Trophoblast cell (in vitro differentiated cells and primary cell): ENCODE results near the gene SELE. TPM values are rescaled to one million over a fixed set of nuclear protein-coding genes. Genes with fewer than 3 reads are reported as not detected.

Experiments
- DNase-seq, 2 donors: peaks; one replicate each; pipeline ENCODE4 v3.0.0-alpha.2; 2016
- H2AFZ ChIP-seq: 2 replicates; pipeline ENCODE4 v1.6.1; 2013; ENCODE audit warnings: low read length, moderate library complexity, mild to moderate bottlenecking; ENCODE audit not compliant: insufficient read depth, poor library complexity
- H2AK5ac ChIP-seq: 2 replicates; pipeline ENCODE4 v1.6.1; 2013; ENCODE audit warnings: mild to moderate bottlenecking, low read length
- H2BK120ac ChIP-seq: 2 replicates; pipeline ENCODE4 v1.6.1; 2013; ENCODE audit warnings: low read length, mild to moderate bottlenecking, moderate library complexity; ENCODE audit not compliant: insufficient read depth, poor library complexity
- H2BK12ac ChIP-seq: 2 replicates; pipeline ENCODE4 v1.6.1; 2013; ENCODE audit warnings: mild to moderate bottlenecking, low read length, moderate library complexity
- H2BK5ac ChIP-seq: 2 replicates; pipeline ENCODE4 v1.6.1; 2013; ENCODE audit warnings: low read length, low read depth, moderate library complexity, mild to moderate bottlenecking; ENCODE audit not compliant: poor library complexity
- H3K14ac ChIP-seq: 2 replicates; pipeline ENCODE4 v1.6.1; 2013; ENCODE audit warnings: mild to moderate bottlenecking, low read length
- H3K18ac ChIP-seq: 2 replicates; pipeline ENCODE4 v1.6.1; 2013; ENCODE audit warnings: mild to moderate bottlenecking, low read length
- H3K23ac ChIP-seq: 2 replicates; pipeline ENCODE4 v1.6.1; 2013; ENCODE audit warnings: low read length
- H3K27ac ChIP-seq: 2 replicates; pipeline ENCODE4 v1.5.1; 2013; ENCODE audit warnings: low read depth, mild to moderate bottlenecking, inconsistent platforms, low read length, moderate library complexity
- H3K27me3 ChIP-seq: 2 replicates; pipeline ENCODE4 v1.6.1; 2013; ENCODE audit warnings: inconsistent platforms, mild to moderate bottlenecking, low read length, moderate library complexity; ENCODE audit not compliant: insufficient read depth
- H3K36me3 ChIP-seq, 2 experiments: 1 replicate in 1 of 2; 2 replicates in 1 of 2; pipeline ENCODE4 v1.6.1; 2013; ENCODE audit warnings: low read length in 2 of 2, mild to moderate bottlenecking in 2 of 2, moderate library complexity in 1 of 2; ENCODE audit not compliant: insufficient read depth in 2 of 2, control insufficient read depth in 1 of 2
- H3K4ac ChIP-seq: 2 replicates; pipeline ENCODE4 v1.6.1; 2013; ENCODE audit warnings: low read depth, mild to moderate bottlenecking, low read length, moderate library complexity
- H3K4me1 ChIP-seq, 2 experiments: 1 replicate in 1 of 2; 2 replicates in 1 of 2; pipeline ENCODE4 v1.6.1; 2013; ENCODE audit warnings: low read length in 2 of 2, mild to moderate bottlenecking in 2 of 2, moderate library complexity in 1 of 2; ENCODE audit not compliant: insufficient read depth in 2 of 2, control insufficient read depth in 1 of 2
- H3K4me2 ChIP-seq: 2 replicates; pipeline ENCODE4 v1.6.1; 2013; ENCODE audit warnings: inconsistent platforms, mild to moderate bottlenecking, low read length, moderate library complexity
- H3K4me3 ChIP-seq: 2 replicates; pipeline ENCODE4 v1.5.1; 2013; ENCODE audit warnings: mild to moderate bottlenecking, low read depth, low read length, inconsistent platforms
- H3K79me1 ChIP-seq: one replicate; pipeline ENCODE4 v1.6.1; 2013; ENCODE audit warnings: low read length
- H3K79me2 ChIP-seq: 2 replicates; pipeline ENCODE4 v1.6.1; 2013; ENCODE audit warnings: low read length, mild to moderate bottlenecking; ENCODE audit not compliant: control insufficient read depth, insufficient read depth, poor library complexity
- H3K9ac ChIP-seq: 2 replicates; pipeline ENCODE4 v1.6.1; 2013; ENCODE audit warnings: mild to moderate bottlenecking, low read length
- H3K9me3 ChIP-seq: 2 replicates; pipeline ENCODE4 v1.6.1; 2013; ENCODE audit warnings: low read depth, mild to moderate bottlenecking, control low read depth, inconsistent platforms, low read length; ENCODE audit not compliant: insufficient read depth
- H4K12ac ChIP-seq: 2 replicates; pipeline ENCODE4 v1.6.1; 2013; ENCODE audit warnings: low read depth, mild to moderate bottlenecking, low read length, moderate library complexity
- H4K8ac ChIP-seq: 2 replicates; pipeline ENCODE4 v1.6.1; 2013; ENCODE audit warnings: low read depth, mild to moderate bottlenecking, low read length, moderate library complexity
- H4K91ac ChIP-seq: one replicate; pipeline ENCODE4 v1.6.1; 2013; ENCODE audit warnings: low read depth, mild to moderate bottlenecking, low read length, moderate library complexity
- WGBS: extraction: QIAGEN DNeasy Blood & Tissue Kit; methylation state at CpG from one replicate; pipeline ENCODE4 v1.1.7; 2013; ENCODE audit warnings: missing lambda C conversion rate; ENCODE audit not compliant: insufficient read length, insufficient coverage; ENCODE audit errors: extremely low coverage; 5-methylcytosine and 5-hydroxymethylcytosine counted together
- polyA plus RNA-seq: library from polyadenylated mRNA; stranded (reverse); fragments of 200-250 nt; gene quantifications from 2 replicates; pipeline ENCODE4 v1.2.3, GENCODE V29; 2013

The SELE gene, protein sequence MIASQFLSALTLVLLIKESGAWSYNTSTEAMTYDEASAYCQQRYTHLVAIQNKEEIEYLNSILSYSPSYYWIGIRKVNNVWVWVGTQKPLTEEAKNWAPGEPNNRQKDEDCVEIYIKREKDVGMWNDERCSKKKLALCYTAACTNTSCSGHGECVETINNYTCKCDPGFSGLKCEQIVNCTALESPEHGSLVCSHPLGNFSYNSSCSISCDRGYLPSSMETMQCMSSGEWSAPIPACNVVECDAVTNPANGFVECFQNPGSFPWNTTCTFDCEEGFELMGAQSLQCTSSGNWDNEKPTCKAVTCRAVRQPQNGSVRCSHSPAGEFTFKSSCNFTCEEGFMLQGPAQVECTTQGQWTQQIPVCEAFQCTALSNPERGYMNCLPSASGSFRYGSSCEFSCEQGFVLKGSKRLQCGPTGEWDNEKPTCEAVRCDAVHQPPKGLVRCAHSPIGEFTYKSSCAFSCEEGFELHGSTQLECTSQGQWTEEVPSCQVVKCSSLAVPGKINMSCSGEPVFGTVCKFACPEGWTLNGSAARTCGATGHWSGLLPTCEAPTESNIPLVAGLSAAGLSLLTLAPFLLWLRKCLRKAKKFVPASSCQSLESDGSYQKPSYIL
- 0.03 and 0.04 TPM in 2 replicates for polyA plus RNA-seq

DNA sequence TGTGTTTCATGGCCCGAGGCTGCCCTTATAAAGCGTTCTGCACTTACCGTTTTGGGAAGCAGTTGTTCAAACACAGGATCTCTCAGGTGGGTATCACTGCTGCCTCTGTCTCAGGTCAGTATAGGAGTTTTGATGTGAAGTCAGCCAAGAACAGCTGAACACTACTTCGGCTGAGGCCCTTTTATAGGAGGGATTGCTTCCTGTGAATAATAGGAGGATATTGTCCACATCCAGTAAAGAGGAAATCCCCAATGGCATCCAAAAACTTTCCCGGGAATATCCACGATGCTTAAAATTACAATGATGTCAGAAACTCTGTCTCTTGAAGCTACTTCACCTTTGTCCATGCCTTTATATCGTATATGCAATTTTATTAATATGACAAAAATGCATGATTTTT lies at the start of gene SELE:
SELE (minus strand) TSS at position 156 of the 400 bp plus-strand sequence. CDS start 467 bp downstream, outside the sequence.
- H2BK120ac ChIP-seq: no peak within 1 kb of the TSS
- H2BK12ac ChIP-seq: peak within 1 kb of the TSS; percentile 70
- no peak within 1 kb of the TSS for H3K23ac ChIP-seq
- WGBS: no CpG with 5 or more reads among the region's 7 CpGs
- H2AK5ac ChIP-seq: no peak within 1 kb of the TSS
- no peaks in the 10 kb centered on the region for H3K79me2 ChIP-seq
- no peaks in the 10 kb centered on the region for H3K9me3 ChIP-seq
- H3K27ac ChIP-seq: no peak within 1 kb of the TSS
- no peak within 1 kb of the TSS for H3K9ac ChIP-seq
- no peaks in the 10 kb centered on the region for H3K4me1 ChIP-seq
- H3K36me3 ChIP-seq: no peaks in the 10 kb centered on the region
- no peak within 1 kb of the TSS for H3K4me3 ChIP-seq
- no peak within 1 kb of the TSS for H4K8ac ChIP-seq
- H3K27me3 ChIP-seq: no peaks in the 10 kb centered on the region
- H4K91ac ChIP-seq: no peak within 1 kb of the TSS
- H3K4me2 ChIP-seq: no peak within 1 kb of the TSS
- H3K18ac ChIP-seq: no peak within 1 kb of the TSS
- H4K12ac ChIP-seq: no peak within 1 kb of the TSS
- no peak for DNase-seq
- no peak within 1 kb of the TSS for H2BK5ac ChIP-seq
- no peak within 1 kb of the TSS for H2AFZ ChIP-seq
- no peak within 1 kb of the TSS for H3K4ac ChIP-seq
- H3K14ac ChIP-seq: no peak within 1 kb of the TSS
- H3K79me1 ChIP-seq: peaks cover 10% of the 10 kb centered on the region

DNA sequence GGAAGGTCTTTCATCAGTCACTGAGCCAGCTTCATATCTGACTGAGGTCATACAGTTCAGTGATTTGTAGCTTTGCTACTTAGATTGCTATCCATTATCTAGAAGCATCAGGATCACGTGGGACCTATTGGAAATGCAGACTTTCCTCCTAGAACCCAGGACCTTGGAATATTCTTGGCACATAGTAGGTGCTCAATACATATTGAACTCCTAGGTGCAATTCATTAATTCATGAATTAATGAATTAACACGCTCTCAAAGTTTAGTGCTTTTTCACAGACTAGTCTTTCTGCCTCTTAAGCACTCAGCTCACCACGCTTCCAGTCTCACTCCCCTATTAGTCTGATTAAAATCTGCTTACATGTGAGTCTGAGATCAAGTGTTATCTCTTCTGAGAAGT lies 48.7 kb upstream of the SELE start:
- peaks cover 1% of the 10 kb centered on the region for H3K79me2 ChIP-seq
- H3K9me3 ChIP-seq: peaks cover 8% of the 10 kb centered on the region
- peaks cover 0 to 3% of the 10 kb centered on the region in 2 experiments for H3K36me3 ChIP-seq
- H3K23ac ChIP-seq: no peak overlapping the region
- H4K12ac ChIP-seq: no peak overlapping the region
- H2AK5ac ChIP-seq: no peak overlapping the region
- WGBS: no CpG with 5 or more reads among the region's 3 CpGs
- no peaks in the 10 kb centered on the region for H3K27me3 ChIP-seq
- no peak overlapping the region for H3K4me2 ChIP-seq
- no peak overlapping the region for H3K4ac ChIP-seq
- DNase-seq: peak in 1 of 2 donors; percentile 52
- peak overlapping the region; percentile 96 for H2BK120ac ChIP-seq
- no peak overlapping the region for H2AFZ ChIP-seq
- no peak overlapping the region for H3K9ac ChIP-seq
- peaks cover 30% of the 10 kb centered on the region for H3K79me1 ChIP-seq
- peak overlapping the region; percentile 93 for H3K27ac ChIP-seq
- H3K4me1 ChIP-seq: peaks cover 8 to 14% of the 10 kb centered on the region in 2 experiments
- H3K14ac ChIP-seq: no peak overlapping the region
- peak overlapping the region; percentile 94 for H2BK5ac ChIP-seq
- H3K4me3 ChIP-seq: no peak overlapping the region
- H3K18ac ChIP-seq: no peak overlapping the region
- H4K8ac ChIP-seq: peak overlapping the region; percentile 67
- no peak overlapping the region for H4K91ac ChIP-seq
- H2BK12ac ChIP-seq: no peak overlapping the region

DNA sequence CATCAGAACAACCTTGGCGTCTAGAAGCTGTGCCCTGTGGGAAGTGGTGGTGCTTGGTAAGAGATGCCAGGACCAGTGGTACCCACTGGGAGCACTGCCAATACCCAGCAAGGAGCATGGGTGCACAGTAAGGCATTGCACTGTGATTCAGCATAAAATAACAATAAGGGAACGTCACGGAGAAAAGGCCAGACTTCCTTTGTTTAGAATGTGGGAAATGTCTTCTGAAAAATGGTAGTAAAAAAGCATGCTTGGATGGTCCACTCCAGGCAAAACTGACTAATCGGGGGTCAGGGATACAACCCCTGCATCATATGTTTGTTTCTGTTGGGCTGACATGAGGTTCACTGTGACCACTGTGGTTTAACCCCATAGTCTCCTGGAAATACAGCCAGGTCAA lies 46.1 kb upstream of the SELE start:
- Histone ChIP-seq H3K14ac (peak overlapping the region; percentile 96), H3K9ac (no peak overlapping the region), H4K91ac (peak overlapping the region; percentile 98), H3K4me3 (no peak overlapping the region), H3K18ac (peak overlapping the region; percentile 99), H3K23ac (no peak overlapping the region), H3K4me2 (peak overlapping the region; percentile 20), H3K9me3 (peaks cover 3% of the 10 kb centered on the region), H3K36me3 (peaks cover 0 to under 1% of the 10 kb centered on the region in 2 experiments), H2AFZ (peak overlapping the region; percentile 26), H3K27ac (peak overlapping the region; percentile 96), H4K12ac (no peak overlapping the region), H4K8ac (peak overlapping the region; percentile 88), H2BK5ac (peak overlapping the region; percentile 96), H3K79me1 (peaks cover 36% of the 10 kb centered on the region), H3K79me2 (peaks cover 1% of the 10 kb centered on the region), H2AK5ac (peak overlapping the region; percentile 99), H3K27me3 (no peaks in the 10 kb centered on the region), H2BK12ac (peak overlapping the region; percentile 100), H2BK120ac (peak overlapping the region; percentile 85), H3K4me1 (peaks cover 10 to 17% of the 10 kb centered on the region in 2 experiments), H3K4ac (peak overlapping the region; percentile 91)
- DNase-seq: no peak
- WGBS: no CpG with 5 or more reads among the region's 4 CpGs

DNA sequence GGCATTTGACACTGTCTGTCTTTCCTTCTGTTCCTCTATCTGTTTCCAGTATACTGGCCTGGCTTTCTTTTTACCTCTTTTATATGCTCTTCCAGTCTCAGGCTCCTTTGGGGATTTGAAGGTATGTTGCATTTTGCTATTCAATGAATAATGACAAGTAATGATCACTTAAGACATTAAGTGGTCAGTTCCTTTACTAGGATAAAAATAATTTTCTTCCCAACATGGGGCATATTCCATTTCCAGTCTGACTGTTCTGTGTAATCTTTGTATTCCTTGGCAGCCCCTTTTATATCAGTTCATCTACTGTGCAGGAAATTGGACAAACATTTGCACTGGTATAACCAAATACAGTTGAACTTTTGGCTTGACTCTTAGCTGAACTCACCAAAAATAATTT lies 45.3 kb upstream of the SELE start:
- no peak overlapping the region for H2AK5ac ChIP-seq
- H2BK5ac ChIP-seq: no peak overlapping the region
- peaks cover 35% of the 10 kb centered on the region for H3K79me1 ChIP-seq
- no peak overlapping the region for H2BK120ac ChIP-seq
- no peak overlapping the region for H3K23ac ChIP-seq
- H3K14ac ChIP-seq: no peak overlapping the region
- H3K27me3 ChIP-seq: no peaks in the 10 kb centered on the region
- no peak overlapping the region for H4K91ac ChIP-seq
- no peak overlapping the region for H3K9ac ChIP-seq
- no peak overlapping the region for H3K4me3 ChIP-seq
- no peaks in the 10 kb centered on the region for H3K36me3 ChIP-seq
- DNase-seq: no peak
- peaks cover 10 to 16% of the 10 kb centered on the region in 2 experiments for H3K4me1 ChIP-seq
- H3K4ac ChIP-seq: no peak overlapping the region
- no peak overlapping the region for H3K4me2 ChIP-seq
- no peak overlapping the region for H2BK12ac ChIP-seq
- H3K9me3 ChIP-seq: peaks cover 3% of the 10 kb centered on the region
- no peak overlapping the region for H4K8ac ChIP-seq
- H3K27ac ChIP-seq: peak overlapping the region; percentile 88
- H4K12ac ChIP-seq: no peak overlapping the region
- H3K18ac ChIP-seq: no peak overlapping the region
- no peak overlapping the region for H2AFZ ChIP-seq
- peaks cover 1% of the 10 kb centered on the region for H3K79me2 ChIP-seq
